ENCODE data around the gene DCXR.

DCXR gene

GRCh38 chr17:82012261-82012639 lies 25.2 kb downstream of the DCXR start:
- no peak for DNase-seq (ENCODE audit: low read depth, low spot score)

DNA sequence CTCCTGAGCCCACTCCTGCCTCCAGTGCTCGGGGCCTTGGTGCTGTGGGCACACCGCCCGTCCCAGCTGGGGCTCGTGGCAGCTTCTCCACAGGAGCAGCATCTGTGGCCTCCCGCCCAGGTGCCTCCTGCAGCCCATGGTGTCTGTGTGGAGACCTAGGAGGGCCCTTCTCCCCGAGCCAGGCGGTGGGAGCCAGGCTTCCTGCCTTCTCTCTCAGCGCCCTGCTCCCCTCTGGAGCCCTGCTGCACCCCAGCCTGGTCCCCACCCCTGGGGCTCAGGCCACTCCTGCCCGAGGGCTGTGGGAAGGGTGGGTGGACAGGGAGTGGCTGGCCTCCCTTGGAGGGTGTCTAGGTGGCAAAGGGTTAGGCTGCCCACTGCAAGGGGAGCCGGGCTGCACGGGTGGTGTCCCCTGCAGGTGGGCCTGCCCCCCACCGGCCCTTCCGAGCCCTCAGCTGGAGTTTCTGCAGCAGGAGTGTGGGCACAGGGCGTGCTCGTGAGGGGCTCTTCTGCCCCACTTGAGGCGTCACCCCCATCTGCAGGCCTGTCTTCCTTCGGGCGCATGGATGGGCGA lies 25.8 kb downstream of the DCXR start:
- no peak for DNase-seq (ENCODE audit: low read depth, low spot score)

GRCh38 chr17:82010575-82011525 lies 26.6 kb downstream of the DCXR start:
- DNase-seq (ENCODE audit: low read depth, low spot score): no peak

GRCh38 chr17:82009413-82009812 lies 28.1 kb downstream of the DCXR start:
- DNase-seq (ENCODE audit: low read depth, low spot score): no peak

DNA sequence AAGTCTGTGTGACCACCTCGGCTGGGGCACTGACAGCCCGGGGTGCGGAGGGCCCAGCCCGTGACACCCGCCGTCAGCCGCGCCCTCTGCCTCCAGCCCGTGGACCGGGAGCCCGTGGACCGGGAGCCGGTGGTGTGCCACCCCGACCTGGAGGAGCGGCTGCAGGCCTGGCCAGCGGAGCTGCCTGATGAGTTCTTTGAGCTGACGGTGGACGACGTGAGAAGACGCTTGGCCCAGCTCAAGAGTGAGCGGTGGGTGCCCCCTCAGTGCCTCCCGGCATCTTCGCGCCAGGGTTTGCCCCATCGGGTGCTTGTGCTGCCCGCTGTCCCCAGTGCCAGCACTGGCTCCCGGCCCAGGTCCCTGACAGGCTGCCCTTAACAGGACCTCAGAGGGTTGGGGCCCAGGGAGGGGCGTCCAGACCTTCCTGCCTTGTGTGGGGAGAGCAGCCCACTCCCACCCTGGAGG lies 28.5 kb downstream of the DCXR start:
- no peak for DNase-seq (ENCODE audit: low read depth, low spot score)

GRCh38 chr17:82008258-82008940 lies 29.1 kb downstream of the DCXR start:
- no peak for DNase-seq (ENCODE audit: low read depth, low spot score)

DNA sequence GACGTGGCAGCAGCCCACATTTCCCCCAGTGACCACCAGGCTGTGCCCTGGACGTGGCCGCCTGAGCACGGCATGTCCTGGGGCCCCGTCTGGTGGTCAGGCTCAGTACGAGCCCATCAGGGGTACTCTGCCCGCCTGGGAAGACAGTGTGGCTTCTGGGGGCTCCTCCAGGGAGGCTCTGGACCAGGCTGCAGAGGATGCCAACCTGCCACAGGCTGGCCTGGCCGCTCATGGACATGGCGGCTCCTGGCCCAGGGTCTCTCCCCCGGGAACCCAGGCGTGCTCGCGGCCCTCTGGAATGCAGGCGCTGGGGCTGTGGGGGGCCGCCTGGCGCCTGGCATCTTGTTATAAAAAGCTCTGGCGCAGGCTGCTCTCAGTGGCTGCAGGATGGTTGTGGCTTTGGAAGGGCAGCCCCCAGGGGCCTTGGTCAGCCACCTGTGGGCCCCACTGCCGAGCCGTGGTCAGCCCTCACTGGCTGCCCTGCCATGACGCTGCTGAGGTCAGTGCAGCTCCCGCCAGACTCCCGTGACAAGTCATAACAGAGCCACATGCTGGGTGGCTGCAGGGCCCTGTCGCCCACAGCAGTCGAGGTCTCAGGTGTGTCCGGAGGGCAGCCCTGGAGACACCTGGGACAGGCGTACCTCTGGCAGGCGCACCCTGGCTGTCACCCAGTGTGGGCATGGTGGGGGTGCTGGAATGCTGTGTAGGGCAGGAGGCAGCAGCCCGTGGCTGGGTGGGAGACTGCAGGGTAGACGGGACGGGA lies 29.8 kb downstream of the DCXR start:
- DNase-seq (ENCODE audit: low read depth, low spot score): no peak

DNA sequence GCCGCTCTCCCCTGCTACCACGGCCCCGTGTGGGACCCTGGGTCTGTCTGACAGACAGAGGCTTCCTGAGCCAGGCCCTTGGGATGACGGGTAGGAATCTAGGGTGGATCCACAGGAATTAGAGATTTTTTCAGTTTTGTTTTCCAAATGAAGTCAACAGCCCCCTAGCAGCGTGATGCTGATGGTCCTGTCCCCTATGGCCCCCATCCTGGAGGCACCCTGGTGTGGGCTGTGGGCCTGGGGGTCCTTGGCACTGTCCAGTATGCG lies 30.3 kb downstream of the DCXR start:
- DNase-seq (ENCODE audit: low read depth, low spot score): no peak

GRCh38 chr17:82006468-82007227 lies 30.8 kb downstream of the DCXR start:
- no peak for DNase-seq (ENCODE audit: low read depth, low spot score)

DNA sequence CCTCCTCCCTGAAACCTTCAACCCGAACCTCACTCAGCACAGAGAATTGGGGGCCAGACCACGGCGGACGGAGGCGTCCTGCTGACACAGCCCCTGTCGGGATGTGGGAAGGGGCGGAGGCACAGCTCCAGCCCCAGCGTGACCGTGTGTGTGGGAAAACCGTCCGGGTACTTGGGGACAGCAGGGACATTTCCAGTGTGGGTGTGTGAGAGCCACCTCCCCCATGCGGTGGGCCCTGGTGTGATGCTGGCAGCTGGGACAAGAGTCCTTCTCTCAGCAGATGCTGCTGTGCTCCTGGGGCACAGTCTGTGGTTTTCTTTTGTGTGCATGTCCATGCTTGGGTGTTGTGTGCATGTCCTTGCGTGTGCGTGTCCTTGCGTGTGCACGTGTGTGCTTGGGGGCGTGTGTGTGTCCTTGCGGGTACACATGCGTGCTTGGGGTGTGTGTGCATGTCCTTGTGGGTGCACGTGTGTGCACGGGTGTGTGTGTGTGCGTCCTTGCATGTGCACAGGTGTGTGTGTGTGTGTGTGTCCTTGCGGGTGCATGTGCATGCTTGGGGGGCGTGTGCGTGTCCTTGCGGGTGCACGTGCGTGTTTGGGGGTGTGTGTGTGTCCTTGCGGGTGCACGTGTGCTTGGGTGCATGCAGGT lies 31.7 kb downstream of the DCXR start:
- no peak for DNase-seq (ENCODE audit: low read depth, low spot score)

- DNase-seq (ENCODE audit: low read depth, low spot score): no peak
Observed at GRCh38 chr17:82004517-82005455, 32.7 kb downstream of the DCXR start.

GRCh38 chr17:82003411-82004381 lies 33.8 kb downstream of the DCXR start:
- DNase-seq (ENCODE audit: low read depth, low spot score): peak; percentile 67

GRCh38 chr17:82001571-82002056 lies 35.9 kb downstream of the DCXR start:
- DNase-seq (ENCODE audit: low read depth, low spot score): no peak

- DNase-seq (ENCODE audit: low read depth, low spot score): no peak
Observed at GRCh38 chr17:82000803-82001570, 36.5 kb downstream of the DCXR start.

GRCh38 chr17:81999976-82000802 lies 37.3 kb downstream of the DCXR start:
- no peak for DNase-seq (ENCODE audit: low read depth, low spot score)

- no peak for DNase-seq (ENCODE audit: low read depth, low spot score)
Observed at GRCh38 chr17:81999587-81999975, 37.9 kb downstream of the DCXR start.
